HEK293 (cell line): ENCODE data around the gene USP8.

Experiments used
- BCL11A ChIP-seq: fragments of 450-650 bp; formaldehyde crosslinking; IDR thresholded peaks from 2 replicates; pipeline ENCODE4 v1.5.1; 2016; ENCODE audit warnings: low read depth, missing biosample characterization, missing genetic modification characterization
- GFI1B ChIP-seq: fragments of 450-650 bp; formaldehyde crosslinking; IDR thresholded peaks from 2 replicates; pipeline ENCODE4 v1.5.1; 2016; ENCODE audit warnings: missing biosample characterization, missing genetic modification characterization
- HOXC10 ChIP-seq: sonication (generic); formaldehyde crosslinking; IDR thresholded peaks from 2 replicates; pipeline ENCODE4 v1.8.1; 2023; ENCODE audit warnings: mild to moderate bottlenecking, missing genetic modification reagents
- KLF1 ChIP-seq: fragments of 450-650 bp; formaldehyde crosslinking; IDR thresholded peaks from 2 replicates; pipeline ENCODE4 v1.5.1; 2016; ENCODE audit warnings: missing biosample characterization, missing genetic modification characterization
- OSR2 ChIP-seq: fragments of 450-650 bp; formaldehyde crosslinking; IDR thresholded peaks from 2 replicates; pipeline ENCODE4 v1.5.1; 2016; ENCODE audit warnings: missing biosample characterization, missing genetic modification characterization
- OVOL3 ChIP-seq: fragments of 450-650 bp; formaldehyde crosslinking; IDR thresholded peaks from 2 replicates; pipeline ENCODE4 v1.5.1; 2016; ENCODE audit warnings: missing biosample characterization, missing genetic modification characterization
- RBAK ChIP-seq: fragments of 450-650 bp; formaldehyde crosslinking; IDR thresholded peaks from 2 replicates; pipeline ENCODE4 v1.5.1; 2016; ENCODE audit warnings: missing biosample characterization, missing genetic modification characterization
- SP2 ChIP-seq: fragments of 450-650 bp; formaldehyde crosslinking; IDR thresholded peaks from 2 replicates; pipeline ENCODE4 v1.5.1; 2016; ENCODE audit warnings: missing biosample characterization, missing genetic modification characterization
- ZNF175 ChIP-seq: fragments of 450-650 bp; formaldehyde crosslinking; IDR thresholded peaks from 2 replicates; pipeline ENCODE4 v1.5.1; 2016; ENCODE audit warnings: missing biosample characterization, missing genetic modification characterization
- ZNF24 ChIP-seq: fragments of 450-650 bp; formaldehyde crosslinking; IDR thresholded peaks from 2 replicates; pipeline ENCODE4 v1.5.1; 2016; ENCODE audit warnings: missing biosample characterization, missing genetic modification characterization
- ZNF292 ChIP-seq: fragments of 450-650 bp; formaldehyde crosslinking; IDR thresholded peaks from 2 replicates; pipeline ENCODE4 v1.5.1; 2016; ENCODE audit warnings: low read depth, missing biosample characterization, missing genetic modification characterization, borderline replicate concordance
- ZNF350 ChIP-seq: fragments of 450-650 bp; formaldehyde crosslinking; IDR thresholded peaks from 2 replicates; pipeline ENCODE4 v1.5.0; 2017; ENCODE audit warnings: missing biosample characterization, mild to moderate bottlenecking, missing genetic modification characterization
- ZNF354C ChIP-seq: fragments of 450-650 bp; formaldehyde crosslinking; IDR thresholded peaks from 2 replicates; pipeline ENCODE4 v1.5.1; 2016; ENCODE audit warnings: missing biosample characterization, missing genetic modification characterization, low read depth, borderline replicate concordance
- ZNF404 ChIP-seq: fragments of 450-650 bp; formaldehyde crosslinking; IDR thresholded peaks from 2 replicates; pipeline ENCODE4 v1.5.1; 2017; ENCODE audit warnings: missing biosample characterization, missing genetic modification characterization
- ZNF416 ChIP-seq: fragments of 450-650 bp; formaldehyde crosslinking; IDR thresholded peaks from 2 replicates; pipeline ENCODE4 v1.5.1; 2016; ENCODE audit warnings: missing biosample characterization, missing genetic modification characterization
- ZNF514 ChIP-seq: fragments of 450-650 bp; formaldehyde crosslinking; IDR thresholded peaks from 2 replicates; pipeline ENCODE4 v1.5.1; 2016; ENCODE audit warnings: missing biosample characterization, missing genetic modification characterization
- ZNF544 ChIP-seq: fragments of 450-650 bp; formaldehyde crosslinking; IDR thresholded peaks from 2 replicates; pipeline ENCODE4 v1.5.0; 2017; ENCODE audit warnings: missing biosample characterization, missing genetic modification characterization
- ZNF558 ChIP-seq: fragments of 450-650 bp; formaldehyde crosslinking; IDR thresholded peaks from 2 replicates; pipeline ENCODE4 v1.5.1; 2016; ENCODE audit warnings: missing biosample characterization, missing genetic modification characterization
- ZNF561 ChIP-seq: fragments of 450-650 bp; IDR thresholded peaks from 2 replicates; pipeline ENCODE4 v1.5.1; 2018; ENCODE audit warnings: missing biosample characterization, missing genetic modification characterization, borderline replicate concordance
- ZNF600 ChIP-seq: fragments of 450-650 bp; formaldehyde crosslinking; IDR thresholded peaks from 2 replicates; pipeline ENCODE4 v1.5.1; 2016; ENCODE audit warnings: missing biosample characterization, missing genetic modification characterization
- ZNF660 ChIP-seq: fragments of 450-650 bp; IDR thresholded peaks from 2 replicates; pipeline ENCODE4 v1.5.1; 2018; ENCODE audit warnings: missing biosample characterization, mild to moderate bottlenecking, missing genetic modification characterization
- ZNF670 ChIP-seq: fragments of 450-650 bp; formaldehyde crosslinking; IDR thresholded peaks from 2 replicates; pipeline ENCODE4 v1.5.1; 2016; ENCODE audit warnings: missing biosample characterization, missing genetic modification characterization, low read depth
- ZNF677 ChIP-seq: fragments of 450-650 bp; IDR thresholded peaks from 2 replicates; pipeline ENCODE4 v1.5.0; 2018; ENCODE audit warnings: missing biosample characterization, mild to moderate bottlenecking, missing genetic modification characterization, moderate library complexity
- ZNF792 ChIP-seq: fragments of 450-650 bp; formaldehyde crosslinking; IDR thresholded peaks from 2 replicates; pipeline ENCODE4 v1.5.1; 2016; ENCODE audit warnings: missing biosample characterization, missing genetic modification characterization
- ZNF843 ChIP-seq: fragments of 450-650 bp; formaldehyde crosslinking; IDR thresholded peaks from 2 replicates; pipeline ENCODE4 v1.5.1; 2016; ENCODE audit warnings: missing biosample characterization, missing genetic modification characterization
- ZXDB ChIP-seq: fragments of 450-650 bp; formaldehyde crosslinking; IDR thresholded peaks from 2 replicates; pipeline ENCODE4 v1.5.1; 2016; ENCODE audit warnings: missing biosample characterization, missing genetic modification characterization
- TF ChIP-seq, protein P1 (sequence below): fragments of 450-650 bp; formaldehyde crosslinking; conservative IDR thresholded peaks from 2 replicates; pipeline ENCODE4 v1.5.1; 2016; ENCODE audit warnings: low read depth, missing biosample characterization, missing genetic modification characterization
- TF ChIP-seq, protein P2 (sequence below): fragments of 450-650 bp; formaldehyde crosslinking; IDR thresholded peaks from 2 replicates; pipeline ENCODE4 v1.5.1; 2017; ENCODE audit warnings: missing biosample characterization, mild to moderate bottlenecking, missing genetic modification characterization, moderate library complexity
- TF ChIP-seq, protein P3 (sequence below): fragments of 450-650 bp; formaldehyde crosslinking; IDR thresholded peaks from 2 replicates; pipeline ENCODE4 v1.5.1; 2017; ENCODE audit warnings: missing biosample characterization, missing genetic modification characterization
- TF ChIP-seq, protein P4 (sequence below): fragments of 450-650 bp; formaldehyde crosslinking; IDR thresholded peaks from 2 replicates; pipeline ENCODE4 v1.5.1; 2016; ENCODE audit warnings: missing biosample characterization, missing genetic modification characterization
- TF ChIP-seq, protein P5 (sequence below): fragments of 450-650 bp; formaldehyde crosslinking; IDR thresholded peaks from 2 replicates; pipeline ENCODE4 v1.5.1; 2017; ENCODE audit warnings: missing biosample characterization, missing genetic modification characterization

USP8 gene

DNA sequence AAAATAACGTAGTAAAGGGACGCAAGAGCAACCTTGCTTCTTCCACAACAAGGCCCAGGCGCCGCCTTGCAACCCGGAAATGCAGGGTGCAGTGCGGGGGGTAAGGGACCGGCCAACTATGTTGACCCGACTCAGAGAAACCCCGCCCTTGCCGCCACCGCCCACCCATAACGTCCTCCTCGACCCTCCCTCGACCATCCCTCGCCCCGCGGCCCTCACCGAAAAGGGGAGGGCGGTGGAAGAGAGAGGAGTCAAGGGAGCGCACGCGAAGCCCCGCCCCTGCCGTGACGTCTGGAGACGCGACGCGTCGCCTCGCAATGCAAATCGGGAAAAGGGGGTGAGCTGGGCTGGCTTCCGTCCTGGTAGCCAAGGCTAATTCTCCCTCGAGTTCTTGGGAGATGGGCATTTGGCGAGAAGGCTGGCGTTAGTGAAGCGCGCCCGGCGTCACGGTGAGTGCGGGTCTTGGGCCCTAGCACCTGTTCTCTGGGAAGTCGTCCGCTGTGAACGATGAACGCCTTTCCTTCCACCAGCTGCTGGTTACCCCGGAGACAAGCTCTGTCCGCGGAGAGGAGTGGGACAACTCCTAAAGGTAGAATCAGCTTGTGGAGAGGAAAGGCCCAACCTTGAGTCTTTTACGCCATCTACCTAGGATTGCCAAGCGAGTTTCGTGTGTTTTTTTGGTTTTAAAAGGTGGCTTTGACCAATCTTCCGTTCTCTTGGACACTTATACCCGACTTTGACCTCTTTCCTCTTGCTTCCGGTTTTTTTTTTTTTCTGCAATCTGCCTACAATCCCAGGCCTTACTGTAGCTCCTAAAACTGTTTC lies at the start of gene USP8 (continued):
- TF ChIP-seq, protein P1, sequence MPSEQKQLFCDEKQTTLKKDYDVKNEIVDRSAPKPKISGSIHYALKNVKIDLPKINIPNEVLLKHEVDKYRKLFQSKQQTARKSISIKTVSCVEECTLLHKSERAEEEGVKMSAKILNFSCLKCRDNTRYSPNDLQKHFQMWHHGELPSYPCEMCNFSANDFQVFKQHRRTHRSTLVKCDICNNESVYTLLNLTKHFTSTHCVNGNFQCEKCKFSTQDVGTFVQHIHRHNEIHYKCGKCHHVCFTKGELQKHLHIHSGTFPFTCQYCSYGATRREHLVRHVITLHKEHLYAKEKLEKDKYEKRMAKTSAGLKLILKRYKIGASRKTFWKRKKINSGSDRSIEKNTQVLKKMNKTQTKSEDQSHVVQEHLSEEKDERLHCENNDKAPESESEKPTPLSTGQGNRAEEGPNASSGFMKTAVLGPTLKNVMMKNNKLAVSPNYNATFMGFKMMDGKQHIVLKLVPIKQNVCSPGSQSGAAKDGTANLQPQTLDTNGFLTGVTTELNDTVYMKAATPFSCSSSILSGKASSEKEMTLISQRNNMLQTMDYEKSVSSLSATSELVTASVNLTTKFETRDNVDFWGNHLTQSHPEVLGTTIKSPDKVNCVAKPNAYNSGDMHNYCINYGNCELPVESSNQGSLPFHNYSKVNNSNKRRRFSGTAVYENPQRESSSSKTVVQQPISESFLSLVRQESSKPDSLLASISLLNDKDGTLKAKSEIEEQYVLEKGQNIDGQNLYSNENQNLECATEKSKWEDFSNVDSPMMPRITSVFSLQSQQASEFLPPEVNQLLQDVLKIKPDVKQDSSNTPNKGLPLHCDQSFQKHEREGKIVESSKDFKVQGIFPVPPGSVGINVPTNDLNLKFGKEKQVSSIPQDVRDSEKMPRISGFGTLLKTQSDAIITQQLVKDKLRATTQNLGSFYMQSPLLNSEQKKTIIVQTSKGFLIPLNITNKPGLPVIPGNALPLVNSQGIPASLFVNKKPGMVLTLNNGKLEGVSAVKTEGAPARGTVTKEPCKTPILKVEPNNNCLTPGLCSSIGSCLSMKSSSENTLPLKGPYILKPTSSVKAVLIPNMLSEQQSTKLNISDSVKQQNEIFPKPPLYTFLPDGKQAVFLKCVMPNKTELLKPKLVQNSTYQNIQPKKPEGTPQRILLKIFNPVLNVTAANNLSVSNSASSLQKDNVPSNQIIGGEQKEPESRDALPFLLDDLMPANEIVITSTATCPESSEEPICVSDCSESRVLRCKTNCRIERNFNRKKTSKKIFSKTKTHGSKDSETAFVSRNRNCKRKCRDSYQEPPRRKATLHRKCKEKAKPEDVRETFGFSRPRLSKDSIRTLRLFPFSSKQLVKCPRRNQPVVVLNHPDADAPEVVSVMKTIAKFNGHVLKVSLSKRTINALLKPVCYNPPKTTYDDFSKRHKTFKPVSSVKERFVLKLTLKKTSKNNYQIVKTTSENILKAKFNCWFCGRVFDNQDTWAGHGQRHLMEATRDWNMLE (tag by site-specific recombination): peak; percentile 70
- no peak for TF ChIP-seq ZNF354C (tag by site-specific recombination)
- TF ChIP-seq ZNF514 (tag by site-specific recombination): no peak
- TF ChIP-seq OVOL3 (tag by site-specific recombination): no peak
- TF ChIP-seq, protein P2, sequence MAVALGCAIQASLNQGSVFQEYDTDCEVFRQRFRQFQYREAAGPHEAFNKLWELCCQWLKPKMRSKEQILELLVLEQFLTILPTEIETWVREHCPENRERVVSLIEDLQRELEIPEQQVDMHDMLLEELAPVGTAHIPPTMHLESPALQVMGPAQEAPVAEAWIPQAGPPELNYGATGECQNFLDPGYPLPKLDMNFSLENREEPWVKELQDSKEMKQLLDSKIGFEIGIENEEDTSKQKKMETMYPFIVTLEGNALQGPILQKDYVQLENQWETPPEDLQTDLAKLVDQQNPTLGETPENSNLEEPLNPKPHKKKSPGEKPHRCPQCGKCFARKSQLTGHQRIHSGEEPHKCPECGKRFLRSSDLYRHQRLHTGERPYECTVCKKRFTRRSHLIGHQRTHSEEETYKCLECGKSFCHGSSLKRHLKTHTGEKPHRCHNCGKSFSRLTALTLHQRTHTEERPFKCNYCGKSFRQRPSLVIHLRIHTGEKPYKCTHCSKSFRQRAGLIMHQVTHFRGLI (tag by site-specific recombination): 0 out of 2 replicates have a peak, but pooled peaks have one; percentile 39
- TF ChIP-seq, protein P3, sequence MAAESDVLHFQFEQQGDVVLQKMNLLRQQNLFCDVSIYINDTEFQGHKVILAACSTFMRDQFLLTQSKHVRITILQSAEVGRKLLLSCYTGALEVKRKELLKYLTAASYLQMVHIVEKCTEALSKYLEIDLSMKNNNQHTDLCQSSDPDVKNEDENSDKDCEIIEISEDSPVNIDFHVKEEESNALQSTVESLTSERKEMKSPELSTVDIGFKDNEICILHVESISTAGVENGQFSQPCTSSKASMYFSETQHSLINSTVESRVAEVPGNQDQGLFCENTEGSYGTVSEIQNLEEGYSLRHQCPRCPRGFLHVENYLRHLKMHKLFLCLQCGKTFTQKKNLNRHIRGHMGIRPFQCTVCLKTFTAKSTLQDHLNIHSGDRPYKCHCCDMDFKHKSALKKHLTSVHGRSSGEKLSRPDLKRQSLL (tag by site-specific recombination): no peak
- TF ChIP-seq SP2 (tag by site-specific recombination): peak; percentile 97
- no peak for TF ChIP-seq ZNF677 (tag by site-specific recombination)
- TF ChIP-seq ZNF792 (tag by site-specific recombination): no peak
- no peak for TF ChIP-seq ZNF175 (tag by site-specific recombination)
- peak; percentile 82 for TF ChIP-seq KLF1
- TF ChIP-seq ZNF670 (tag by site-specific recombination): no peak
- no peak for TF ChIP-seq ZNF843 (tag by site-specific recombination)
- TF ChIP-seq, protein P4, sequence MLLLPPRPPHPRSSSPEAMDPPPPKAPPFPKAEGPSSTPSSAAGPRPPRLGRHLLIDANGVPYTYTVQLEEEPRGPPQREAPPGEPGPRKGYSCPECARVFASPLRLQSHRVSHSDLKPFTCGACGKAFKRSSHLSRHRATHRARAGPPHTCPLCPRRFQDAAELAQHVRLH: no peak
- TF ChIP-seq HOXC10: no peak
- 0 out of 2 replicates have a peak, but pooled peaks have one; percentile 15 for TF ChIP-seq ZNF660 (tag by site-specific recombination)
- TF ChIP-seq ZNF561: 0 out of 2 replicates have a peak, but pooled peaks have one; percentile 16
- TF ChIP-seq BCL11A (tag by site-specific recombination): no peak
- TF ChIP-seq, protein P5, sequence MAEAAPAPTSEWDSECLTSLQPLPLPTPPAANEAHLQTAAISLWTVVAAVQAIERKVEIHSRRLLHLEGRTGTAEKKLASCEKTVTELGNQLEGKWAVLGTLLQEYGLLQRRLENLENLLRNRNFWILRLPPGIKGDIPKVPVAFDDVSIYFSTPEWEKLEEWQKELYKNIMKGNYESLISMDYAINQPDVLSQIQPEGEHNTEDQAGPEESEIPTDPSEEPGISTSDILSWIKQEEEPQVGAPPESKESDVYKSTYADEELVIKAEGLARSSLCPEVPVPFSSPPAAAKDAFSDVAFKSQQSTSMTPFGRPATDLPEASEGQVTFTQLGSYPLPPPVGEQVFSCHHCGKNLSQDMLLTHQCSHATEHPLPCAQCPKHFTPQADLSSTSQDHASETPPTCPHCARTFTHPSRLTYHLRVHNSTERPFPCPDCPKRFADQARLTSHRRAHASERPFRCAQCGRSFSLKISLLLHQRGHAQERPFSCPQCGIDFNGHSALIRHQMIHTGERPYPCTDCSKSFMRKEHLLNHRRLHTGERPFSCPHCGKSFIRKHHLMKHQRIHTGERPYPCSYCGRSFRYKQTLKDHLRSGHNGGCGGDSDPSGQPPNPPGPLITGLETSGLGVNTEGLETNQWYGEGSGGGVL (tag by site-specific recombination): peak; percentile 24; the same call in 1 of the 2 replicates
- 0 out of 2 replicates have a peak, but pooled peaks have one; percentile 42 for TF ChIP-seq ZXDB (tag by site-specific recombination)
- TF ChIP-seq GFI1B: no peak
- 0 out of 2 replicates have a peak, but pooled peaks have one; percentile 32 for TF ChIP-seq ZNF24
- TF ChIP-seq RBAK (tag by site-specific recombination): no peak
- TF ChIP-seq ZNF600 (tag by site-specific recombination): 0 out of 2 replicates have a peak, but pooled peaks have one; percentile 8
- peak; percentile 84 for TF ChIP-seq OSR2 (tag by site-specific recombination)
- TF ChIP-seq ZNF350 (tag by site-specific recombination): no peak
- TF ChIP-seq ZNF416 (tag by site-specific recombination): no peak
- TF ChIP-seq ZNF404 (tag by site-specific recombination): no peak
- TF ChIP-seq ZNF558 (tag by site-specific recombination): no peak
- TF ChIP-seq ZNF544 (tag by site-specific recombination): no peak
- no peak for TF ChIP-seq ZNF292 (tag by site-specific recombination)
